ENCODE measurements around the gene POLR2H.

DNA sequence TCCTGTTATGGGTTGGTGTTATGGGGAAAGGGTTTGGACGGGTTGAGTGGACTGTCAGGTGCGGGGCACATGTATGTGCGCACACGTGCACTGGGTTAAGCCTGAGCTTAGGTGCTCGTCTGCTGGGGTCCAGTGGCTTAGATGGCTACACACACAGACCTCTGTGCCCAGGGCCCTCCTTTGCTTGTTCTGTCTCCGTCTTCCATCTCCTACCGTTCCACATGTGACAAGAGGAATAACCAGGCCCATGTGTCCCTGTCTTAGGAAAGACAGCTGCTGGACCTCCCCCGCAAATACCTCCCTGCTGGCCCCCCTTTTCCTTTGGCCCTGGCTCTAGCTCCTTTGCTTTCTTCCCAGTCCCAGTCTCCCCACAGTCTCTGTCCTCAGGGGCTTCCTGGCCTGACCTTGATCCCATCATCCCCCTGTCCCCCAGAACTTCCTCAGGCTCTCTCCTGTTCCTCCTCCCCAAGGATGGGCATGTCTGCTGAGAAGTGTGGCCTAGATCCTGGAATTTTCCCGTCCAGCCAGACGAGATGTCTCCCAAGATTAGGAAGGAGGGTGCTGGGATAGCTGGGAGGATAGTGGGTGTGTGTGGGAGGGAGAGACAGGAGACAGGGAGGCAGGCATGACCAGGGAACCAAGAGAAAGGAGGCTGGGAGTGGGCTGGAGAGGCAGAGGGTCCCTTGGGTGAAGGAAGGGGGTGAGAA, 17.3 kb downstream of the POLR2H start:
- TF ChIP-seq, protein P1, sequence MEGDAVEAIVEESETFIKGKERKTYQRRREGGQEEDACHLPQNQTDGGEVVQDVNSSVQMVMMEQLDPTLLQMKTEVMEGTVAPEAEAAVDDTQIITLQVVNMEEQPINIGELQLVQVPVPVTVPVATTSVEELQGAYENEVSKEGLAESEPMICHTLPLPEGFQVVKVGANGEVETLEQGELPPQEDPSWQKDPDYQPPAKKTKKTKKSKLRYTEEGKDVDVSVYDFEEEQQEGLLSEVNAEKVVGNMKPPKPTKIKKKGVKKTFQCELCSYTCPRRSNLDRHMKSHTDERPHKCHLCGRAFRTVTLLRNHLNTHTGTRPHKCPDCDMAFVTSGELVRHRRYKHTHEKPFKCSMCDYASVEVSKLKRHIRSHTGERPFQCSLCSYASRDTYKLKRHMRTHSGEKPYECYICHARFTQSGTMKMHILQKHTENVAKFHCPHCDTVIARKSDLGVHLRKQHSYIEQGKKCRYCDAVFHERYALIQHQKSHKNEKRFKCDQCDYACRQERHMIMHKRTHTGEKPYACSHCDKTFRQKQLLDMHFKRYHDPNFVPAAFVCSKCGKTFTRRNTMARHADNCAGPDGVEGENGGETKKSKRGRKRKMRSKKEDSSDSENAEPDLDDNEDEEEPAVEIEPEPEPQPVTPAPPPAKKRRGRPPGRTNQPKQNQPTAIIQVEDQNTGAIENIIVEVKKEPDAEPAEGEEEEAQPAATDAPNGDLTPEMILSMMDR (IDR thresholded peaks at IDR 0.05) = no peak
- TF ChIP-seq, protein P2, sequence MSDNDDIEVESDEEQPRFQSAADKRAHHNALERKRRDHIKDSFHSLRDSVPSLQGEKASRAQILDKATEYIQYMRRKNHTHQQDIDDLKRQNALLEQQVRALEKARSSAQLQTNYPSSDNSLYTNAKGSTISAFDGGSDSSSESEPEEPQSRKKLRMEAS (CRISPR knock-in tag; IDR thresholded peaks at IDR 0.05) = no peak
- TF ChIP-seq TCF7 (CRISPR knock-in tag; IDR thresholded peaks at IDR 0.05; ENCODE audit: low read depth) = no peak
- TF ChIP-seq, protein P3, sequence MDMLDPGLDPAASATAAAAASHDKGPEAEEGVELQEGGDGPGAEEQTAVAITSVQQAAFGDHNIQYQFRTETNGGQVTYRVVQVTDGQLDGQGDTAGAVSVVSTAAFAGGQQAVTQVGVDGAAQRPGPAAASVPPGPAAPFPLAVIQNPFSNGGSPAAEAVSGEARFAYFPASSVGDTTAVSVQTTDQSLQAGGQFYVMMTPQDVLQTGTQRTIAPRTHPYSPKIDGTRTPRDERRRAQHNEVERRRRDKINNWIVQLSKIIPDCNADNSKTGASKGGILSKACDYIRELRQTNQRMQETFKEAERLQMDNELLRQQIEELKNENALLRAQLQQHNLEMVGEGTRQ (CRISPR knock-in tag; IDR thresholded peaks at IDR 0.05) = no peak
- TF ChIP-seq, protein P4, sequence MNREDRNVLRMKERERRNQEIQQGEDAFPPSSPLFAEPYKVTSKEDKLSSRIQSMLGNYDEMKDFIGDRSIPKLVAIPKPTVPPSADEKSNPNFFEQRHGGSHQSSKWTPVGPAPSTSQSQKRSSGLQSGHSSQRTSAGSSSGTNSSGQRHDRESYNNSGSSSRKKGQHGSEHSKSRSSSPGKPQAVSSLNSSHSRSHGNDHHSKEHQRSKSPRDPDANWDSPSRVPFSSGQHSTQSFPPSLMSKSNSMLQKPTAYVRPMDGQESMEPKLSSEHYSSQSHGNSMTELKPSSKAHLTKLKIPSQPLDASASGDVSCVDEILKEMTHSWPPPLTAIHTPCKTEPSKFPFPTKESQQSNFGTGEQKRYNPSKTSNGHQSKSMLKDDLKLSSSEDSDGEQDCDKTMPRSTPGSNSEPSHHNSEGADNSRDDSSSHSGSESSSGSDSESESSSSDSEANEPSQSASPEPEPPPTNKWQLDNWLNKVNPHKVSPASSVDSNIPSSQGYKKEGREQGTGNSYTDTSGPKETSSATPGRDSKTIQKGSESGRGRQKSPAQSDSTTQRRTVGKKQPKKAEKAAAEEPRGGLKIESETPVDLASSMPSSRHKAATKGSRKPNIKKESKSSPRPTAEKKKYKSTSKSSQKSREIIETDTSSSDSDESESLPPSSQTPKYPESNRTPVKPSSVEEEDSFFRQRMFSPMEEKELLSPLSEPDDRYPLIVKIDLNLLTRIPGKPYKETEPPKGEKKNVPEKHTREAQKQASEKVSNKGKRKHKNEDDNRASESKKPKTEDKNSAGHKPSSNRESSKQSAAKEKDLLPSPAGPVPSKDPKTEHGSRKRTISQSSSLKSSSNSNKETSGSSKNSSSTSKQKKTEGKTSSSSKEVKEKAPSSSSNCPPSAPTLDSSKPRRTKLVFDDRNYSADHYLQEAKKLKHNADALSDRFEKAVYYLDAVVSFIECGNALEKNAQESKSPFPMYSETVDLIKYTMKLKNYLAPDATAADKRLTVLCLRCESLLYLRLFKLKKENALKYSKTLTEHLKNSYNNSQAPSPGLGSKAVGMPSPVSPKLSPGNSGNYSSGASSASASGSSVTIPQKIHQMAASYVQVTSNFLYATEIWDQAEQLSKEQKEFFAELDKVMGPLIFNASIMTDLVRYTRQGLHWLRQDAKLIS (CRISPR knock-in tag; IDR thresholded peaks at IDR 0.05; ENCODE audit: borderline replicate concordance) = no peak
- TF ChIP-seq, protein P5, sequence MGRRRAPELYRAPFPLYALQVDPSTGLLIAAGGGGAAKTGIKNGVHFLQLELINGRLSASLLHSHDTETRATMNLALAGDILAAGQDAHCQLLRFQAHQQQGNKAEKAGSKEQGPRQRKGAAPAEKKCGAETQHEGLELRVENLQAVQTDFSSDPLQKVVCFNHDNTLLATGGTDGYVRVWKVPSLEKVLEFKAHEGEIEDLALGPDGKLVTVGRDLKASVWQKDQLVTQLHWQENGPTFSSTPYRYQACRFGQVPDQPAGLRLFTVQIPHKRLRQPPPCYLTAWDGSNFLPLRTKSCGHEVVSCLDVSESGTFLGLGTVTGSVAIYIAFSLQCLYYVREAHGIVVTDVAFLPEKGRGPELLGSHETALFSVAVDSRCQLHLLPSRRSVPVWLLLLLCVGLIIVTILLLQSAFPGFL (CRISPR knock-in tag; IDR thresholded peaks at IDR 0.05; ENCODE audit: borderline replicate concordance) = no peak
- TF ChIP-seq SP1 (CRISPR knock-in tag; conservative IDR thresholded peaks at IDR 0.05) = no peak
- TF ChIP-seq ESRRA (CRISPR knock-in tag; IDR thresholded peaks at IDR 0.05; ENCODE audit: borderline replicate concordance) = no peak
- TF ChIP-seq NR2C2 (CRISPR knock-in tag; IDR thresholded peaks at IDR 0.05) = no peak
- TF ChIP-seq CREB1 (CRISPR knock-in tag; IDR thresholded peaks at IDR 0.05) = no peak

All from WTC11 (cell line).